ENCODE results near the gene SEC14L3.
A peak's percentile ranks its signal among the peaks of the same experiment; 100 is the strongest.
"Not testable (repeated sequence)": the region's sequence is repeated elsewhere in the genome, so short reads cannot be mapped to it uniquely, and the experiment has no call there.

SEC14L3 gene

DNA sequence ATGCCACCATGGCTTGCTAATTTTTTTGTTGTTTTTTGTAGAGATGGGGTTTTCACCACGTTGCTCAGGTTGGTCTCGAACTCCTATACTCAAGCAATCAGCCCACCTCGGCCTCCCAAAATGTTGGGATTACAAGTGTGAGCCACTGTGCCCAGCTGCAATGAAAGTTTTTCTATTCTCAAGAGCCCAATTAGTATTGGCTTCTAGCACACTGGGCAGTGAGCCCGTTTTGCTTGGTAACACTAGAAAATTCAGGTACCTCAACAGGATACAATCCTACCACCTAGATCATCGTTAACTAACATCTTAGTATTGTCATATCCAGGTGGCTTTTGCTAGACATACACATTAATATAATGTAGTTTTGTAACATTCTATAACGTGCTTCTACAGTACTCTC lies 19.0 kb downstream of the SEC14L3 start:
- H3K27me3 ChIP-seq (ENCODE audit: insufficient read depth, poor library complexity, severe bottlenecking): no peaks in the 10 kb centered on the region
- DNase-seq (ENCODE audit: low spot score): no peak
- no peaks in the 10 kb centered on the region for H3K9me3 ChIP-seq (ENCODE audit: severe bottlenecking)
- no peaks in the 10 kb centered on the region for H3K36me3 ChIP-seq (ENCODE audit: low read depth)
- no peak for ATAC-seq (ENCODE audit: low read depth)
- no peaks in the 10 kb centered on the region for H3K4me1 ChIP-seq (ENCODE audit: insufficient read depth, poor library complexity, severe bottlenecking)
- no peak overlapping the region for H3K27ac ChIP-seq (ENCODE audit: poor library complexity, severe bottlenecking)
- H3K4me3 ChIP-seq (ENCODE audit: severe bottlenecking): no peak overlapping the region
- TF ChIP-seq, protein P1, sequence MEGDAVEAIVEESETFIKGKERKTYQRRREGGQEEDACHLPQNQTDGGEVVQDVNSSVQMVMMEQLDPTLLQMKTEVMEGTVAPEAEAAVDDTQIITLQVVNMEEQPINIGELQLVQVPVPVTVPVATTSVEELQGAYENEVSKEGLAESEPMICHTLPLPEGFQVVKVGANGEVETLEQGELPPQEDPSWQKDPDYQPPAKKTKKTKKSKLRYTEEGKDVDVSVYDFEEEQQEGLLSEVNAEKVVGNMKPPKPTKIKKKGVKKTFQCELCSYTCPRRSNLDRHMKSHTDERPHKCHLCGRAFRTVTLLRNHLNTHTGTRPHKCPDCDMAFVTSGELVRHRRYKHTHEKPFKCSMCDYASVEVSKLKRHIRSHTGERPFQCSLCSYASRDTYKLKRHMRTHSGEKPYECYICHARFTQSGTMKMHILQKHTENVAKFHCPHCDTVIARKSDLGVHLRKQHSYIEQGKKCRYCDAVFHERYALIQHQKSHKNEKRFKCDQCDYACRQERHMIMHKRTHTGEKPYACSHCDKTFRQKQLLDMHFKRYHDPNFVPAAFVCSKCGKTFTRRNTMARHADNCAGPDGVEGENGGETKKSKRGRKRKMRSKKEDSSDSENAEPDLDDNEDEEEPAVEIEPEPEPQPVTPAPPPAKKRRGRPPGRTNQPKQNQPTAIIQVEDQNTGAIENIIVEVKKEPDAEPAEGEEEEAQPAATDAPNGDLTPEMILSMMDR (IDR thresholded peaks at IDR 0.05; ENCODE audit: poor library complexity, severe bottlenecking): no peak

- ATAC-seq (ENCODE audit: low read depth): not testable (repeated sequence)
Observed at GRCh38 chr22:30451488-30451887, 20.3 kb downstream of the SEC14L3 start.

DNA sequence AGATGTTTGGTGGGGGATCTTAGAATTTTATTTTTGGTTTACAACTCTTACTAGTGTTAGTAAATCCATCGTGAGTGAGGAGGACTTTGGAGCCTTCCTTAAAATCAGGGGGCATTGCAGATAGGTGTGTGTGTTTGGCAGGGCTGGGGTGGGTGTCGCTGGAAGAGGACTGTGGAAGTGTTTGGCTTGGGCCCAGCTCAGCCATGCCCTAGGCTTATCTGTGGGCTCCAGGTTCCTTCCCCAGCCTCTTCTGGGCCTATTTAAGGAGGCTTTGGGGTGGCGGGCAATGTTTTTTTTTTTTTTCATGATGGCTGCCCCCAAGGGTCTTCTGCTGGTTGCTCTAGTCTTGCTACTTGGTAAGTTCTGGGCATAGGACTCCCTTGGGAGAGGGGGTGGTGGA lies 24.2 kb downstream of the SEC14L3 start:
- ATAC-seq (ENCODE audit: low read depth) (no peak), DNase-seq (ENCODE audit: low spot score) (no peak)
- TF ChIP-seq, protein P1 (IDR thresholded peaks at IDR 0.05; ENCODE audit: poor library complexity, severe bottlenecking): no peak
- Histone ChIP-seq H3K36me3 (ENCODE audit: low read depth) (no peaks in the 10 kb centered on the region), H3K4me1 (ENCODE audit: insufficient read depth, poor library complexity, severe bottlenecking) (no peaks in the 10 kb centered on the region), H3K4me3 (ENCODE audit: severe bottlenecking) (no peak overlapping the region), H3K9me3 (ENCODE audit: severe bottlenecking) (no peaks in the 10 kb centered on the region), H3K27ac (ENCODE audit: poor library complexity, severe bottlenecking) (no peak overlapping the region), H3K27me3 (ENCODE audit: insufficient read depth, poor library complexity, severe bottlenecking) (no peaks in the 10 kb centered on the region)

More at GRCh38 chr22:30451488-30451887, 20.3 kb downstream of the SEC14L3 start:
- H3K9me3 ChIP-seq (ENCODE audit: severe bottlenecking); H3K4me3 ChIP-seq (ENCODE audit: severe bottlenecking); H3K27me3 ChIP-seq (ENCODE audit: insufficient read depth, poor library complexity, severe bottlenecking); H3K36me3 ChIP-seq (ENCODE audit: low read depth); H3K4me1 ChIP-seq (ENCODE audit: insufficient read depth, poor library complexity, severe bottlenecking); DNase-seq (ENCODE audit: low spot score); H3K27ac ChIP-seq (ENCODE audit: poor library complexity, severe bottlenecking): not testable (repeated sequence)

DNA sequence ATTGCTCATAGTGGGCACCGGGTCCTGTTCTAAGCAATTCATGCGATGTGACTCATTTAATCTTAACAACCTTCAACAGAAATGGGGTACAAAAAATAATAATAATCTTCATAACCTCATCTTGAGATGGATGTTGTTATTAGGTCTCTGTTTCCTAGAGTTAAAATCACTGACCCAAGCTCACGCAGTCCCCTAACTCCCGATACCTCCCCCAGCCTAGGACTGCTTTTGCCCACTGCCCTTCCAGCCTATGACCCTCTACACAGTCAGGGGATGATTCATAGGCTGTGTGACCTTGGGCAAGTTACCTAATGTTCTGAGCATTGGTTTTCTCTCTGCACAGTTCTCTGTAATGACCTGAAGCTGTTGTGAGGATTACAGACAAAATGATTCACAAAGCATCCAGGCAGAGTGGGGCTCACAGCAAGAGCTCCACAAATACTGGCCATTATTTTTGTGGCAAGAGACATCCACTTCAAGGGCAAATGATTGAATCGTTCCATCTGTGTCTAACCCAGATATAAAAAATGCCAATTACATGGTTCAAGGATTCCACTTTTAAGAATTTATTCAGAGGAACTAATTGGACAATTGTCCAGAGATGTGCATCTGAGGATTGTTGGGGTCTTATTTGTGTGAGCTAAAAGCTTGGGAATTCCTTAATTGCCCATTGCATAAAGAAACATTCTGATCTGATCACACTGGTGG lies 26.2 kb downstream of the SEC14L3 start:
- H3K4me3 ChIP-seq (ENCODE audit: severe bottlenecking): no peak overlapping the region
- no peaks in the 10 kb centered on the region for H3K4me1 ChIP-seq (ENCODE audit: insufficient read depth, poor library complexity, severe bottlenecking)
- DNase-seq (ENCODE audit: low spot score) (no peak), ATAC-seq (ENCODE audit: low read depth) (peak; percentile 35; the same call in 1 of the 3 replicates)
- H3K9me3 ChIP-seq (ENCODE audit: severe bottlenecking): no peaks in the 10 kb centered on the region
- H3K27me3 ChIP-seq (ENCODE audit: insufficient read depth, poor library complexity, severe bottlenecking): no peaks in the 10 kb centered on the region
- TF ChIP-seq, protein P1 (IDR thresholded peaks at IDR 0.05; ENCODE audit: poor library complexity, severe bottlenecking): peak; percentile 63
- H3K36me3 ChIP-seq (ENCODE audit: low read depth): no peaks in the 10 kb centered on the region
- no peak overlapping the region for H3K27ac ChIP-seq (ENCODE audit: poor library complexity, severe bottlenecking)

DNA sequence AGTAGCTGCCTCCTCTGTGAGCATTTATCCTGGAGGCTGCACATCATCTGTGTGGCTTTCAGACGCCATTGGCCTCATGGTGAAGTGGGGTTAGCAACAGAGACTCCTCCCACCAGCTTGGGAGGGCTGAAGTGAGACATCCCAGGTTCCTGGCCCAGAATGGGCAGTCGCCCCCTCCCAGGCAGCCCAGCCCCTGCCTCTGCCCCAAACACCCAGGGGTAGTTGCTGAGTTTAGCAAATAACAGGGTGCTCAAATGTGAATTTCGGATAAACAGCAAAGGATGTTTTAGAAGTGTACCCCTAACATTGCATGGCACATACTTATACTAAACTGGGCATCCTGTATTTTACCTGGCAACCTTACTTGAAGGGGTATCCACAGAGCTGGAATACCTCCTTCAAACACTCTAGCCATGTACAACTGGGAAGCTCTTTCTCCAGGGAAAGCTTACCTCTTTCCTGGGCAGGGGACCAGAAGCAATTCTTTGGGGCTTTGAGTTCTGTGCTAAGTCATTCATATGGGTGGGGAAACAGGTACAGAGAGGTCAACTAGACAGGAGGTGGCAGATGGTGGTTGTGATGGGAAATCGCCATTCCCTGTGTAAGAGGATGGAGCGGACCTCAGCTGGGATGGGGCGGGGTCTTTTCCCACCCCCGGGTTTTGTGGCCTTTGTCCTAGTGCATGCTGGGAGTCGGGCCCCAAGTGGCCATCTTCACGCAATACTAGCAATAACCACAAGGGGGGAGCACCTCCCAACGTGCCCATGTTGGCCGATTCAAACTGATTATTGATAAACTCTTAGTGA lies 27.0 kb downstream of the SEC14L3 start:
- TF ChIP-seq, protein P1 (IDR thresholded peaks at IDR 0.05; ENCODE audit: poor library complexity, severe bottlenecking): peak; percentile 86

More for the DNA sequence above, 27.0 kb downstream of the SEC14L3 start:
- H3K27ac ChIP-seq (ENCODE audit: poor library complexity, severe bottlenecking): no peak overlapping the region
- DNase-seq (ENCODE audit: low spot score) (no peak), ATAC-seq (ENCODE audit: low read depth) (peak; percentile 59)
- no peaks in the 10 kb centered on the region for H3K36me3 ChIP-seq (ENCODE audit: low read depth)
- no peaks in the 10 kb centered on the region for H3K4me1 ChIP-seq (ENCODE audit: insufficient read depth, poor library complexity, severe bottlenecking)
- no peak overlapping the region for H3K4me3 ChIP-seq (ENCODE audit: severe bottlenecking)
- no peaks in the 10 kb centered on the region for H3K27me3 ChIP-seq (ENCODE audit: insufficient read depth, poor library complexity, severe bottlenecking)
- no peaks in the 10 kb centered on the region for H3K9me3 ChIP-seq (ENCODE audit: severe bottlenecking)
